Activated naive CD8-positive, alpha-beta T cell treated with anti-CD3 and anti-CD28 coated beads for 36 hours (primary cell): ENCODE results near the gene MTR. TPM values are rescaled to one million over a fixed set of nuclear protein-coding genes. Genes with fewer than 3 reads are reported as not detected.
"Not testable (repeated sequence)": the region's sequence is repeated elsewhere in the genome, so short reads cannot be mapped to it uniquely, and the experiment has no call there.

Source experiments
- DNase-seq: peaks from one replicate; pipeline ENCODE4 v3.0.0; 2021
- H3K27ac Mint-ChIP-seq: one replicate; pipeline ENCODE4 v1.8.0; 2022; ENCODE audit warnings: mild to moderate bottlenecking, moderate library complexity, mixed read lengths
- H3K27me3 Mint-ChIP-seq: one replicate; pipeline ENCODE4 v1.8.0; 2022; ENCODE audit warnings: mild to moderate bottlenecking, mixed read lengths
- H3K36me3 Mint-ChIP-seq: one replicate; pipeline ENCODE4 v1.8.0; 2021; ENCODE audit warnings: mild to moderate bottlenecking, mixed read lengths
- H3K4me1 Mint-ChIP-seq: one replicate; pipeline ENCODE4 v1.8.0; 2021; ENCODE audit warnings: mixed read lengths
- H3K4me3 Mint-ChIP-seq: one replicate; pipeline ENCODE4 v1.8.0; 2022; ENCODE audit warnings: mild to moderate bottlenecking, moderate library complexity, mixed read lengths
- H3K9me3 Mint-ChIP-seq: one replicate; pipeline ENCODE4 v1.8.0; 2022; ENCODE audit warnings: mixed read lengths
- total RNA-seq, 2 experiments: library from RNA; stranded (reverse); gene quantifications; one replicate each; pipeline ENCODE4 v1.2.3, GENCODE V29; 2021

MTR gene
- total RNA-seq, 2 experiments from 2014 or later, result 60.2 to 62.8 TPM

GRCh38 chr1:236882678-236883077, 87.6 kb downstream of the MTR start:
- Mint-ChIP-seq H3K9me3 (no peaks in the 10 kb centered on the region), H3K27me3 (no peaks in the 10 kb centered on the region), H3K4me1 (no peaks in the 10 kb centered on the region), H3K27ac (no peak overlapping the region), H3K4me3 (no peak overlapping the region), H3K36me3 (peaks cover 13% of the 10 kb centered on the region)
- DNase-seq, result no peak

GRCh38 chr1:236886199-236886598, 91.1 kb downstream of the MTR start:
- Mint-ChIP-seq H3K27ac (no peak overlapping the region), H3K36me3 (peaks cover 33% of the 10 kb centered on the region), H3K9me3 (no peaks in the 10 kb centered on the region), H3K4me1 (no peaks in the 10 kb centered on the region), H3K27me3 (no peaks in the 10 kb centered on the region), H3K4me3 (no peak overlapping the region)
- no peak for DNase-seq

GRCh38 chr1:236887081-236887480, 92.0 kb downstream of the MTR start:
- no peaks in the 10 kb centered on the region for H3K27me3 Mint-ChIP-seq
- no peaks in the 10 kb centered on the region for H3K4me1 Mint-ChIP-seq
- no peak for DNase-seq
- H3K4me3 Mint-ChIP-seq, result no peak overlapping the region
- H3K27ac Mint-ChIP-seq, result no peak overlapping the region
- no peaks in the 10 kb centered on the region for H3K9me3 Mint-ChIP-seq
- peaks cover 38% of the 10 kb centered on the region for H3K36me3 Mint-ChIP-seq

GRCh38 chr1:236888126-236888525, 93.0 kb downstream of the MTR start:
- Mint-ChIP-seq H3K36me3 (peaks cover 42% of the 10 kb centered on the region), H3K4me1 (no peaks in the 10 kb centered on the region), H3K4me3 (no peak overlapping the region), H3K27me3 (no peaks in the 10 kb centered on the region), H3K9me3 (no peaks in the 10 kb centered on the region), H3K27ac (no peak overlapping the region)
- no peak for DNase-seq

DNA sequence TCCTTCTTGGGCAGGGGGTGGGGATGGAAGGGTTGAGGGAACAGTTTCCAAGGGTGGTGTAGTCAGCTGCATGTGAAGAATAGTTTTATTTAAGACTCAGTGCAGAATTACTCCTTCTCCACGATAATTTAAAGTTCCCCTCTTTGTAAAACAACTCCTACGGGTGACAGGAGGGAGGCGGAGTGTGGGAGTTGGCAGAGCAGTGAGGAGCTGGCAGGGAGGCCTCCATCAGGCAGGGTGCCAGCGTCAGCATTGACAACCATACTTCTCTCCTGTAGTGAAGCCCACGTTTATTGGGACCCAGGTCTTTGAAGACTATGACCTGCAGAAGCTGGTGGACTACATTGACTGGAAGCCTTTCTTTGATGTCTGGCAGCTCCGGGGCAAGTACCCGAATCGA, 93.8 kb downstream of the MTR start:
- H3K27me3 Mint-ChIP-seq, result no peaks in the 10 kb centered on the region
- DNase-seq, result no peak
- H3K4me1 Mint-ChIP-seq, result no peaks in the 10 kb centered on the region
- H3K9me3 Mint-ChIP-seq, result no peaks in the 10 kb centered on the region
- peaks cover 45% of the 10 kb centered on the region for H3K36me3 Mint-ChIP-seq
- H3K27ac Mint-ChIP-seq, result no peak overlapping the region
- H3K4me3 Mint-ChIP-seq, result no peak overlapping the region

DNA sequence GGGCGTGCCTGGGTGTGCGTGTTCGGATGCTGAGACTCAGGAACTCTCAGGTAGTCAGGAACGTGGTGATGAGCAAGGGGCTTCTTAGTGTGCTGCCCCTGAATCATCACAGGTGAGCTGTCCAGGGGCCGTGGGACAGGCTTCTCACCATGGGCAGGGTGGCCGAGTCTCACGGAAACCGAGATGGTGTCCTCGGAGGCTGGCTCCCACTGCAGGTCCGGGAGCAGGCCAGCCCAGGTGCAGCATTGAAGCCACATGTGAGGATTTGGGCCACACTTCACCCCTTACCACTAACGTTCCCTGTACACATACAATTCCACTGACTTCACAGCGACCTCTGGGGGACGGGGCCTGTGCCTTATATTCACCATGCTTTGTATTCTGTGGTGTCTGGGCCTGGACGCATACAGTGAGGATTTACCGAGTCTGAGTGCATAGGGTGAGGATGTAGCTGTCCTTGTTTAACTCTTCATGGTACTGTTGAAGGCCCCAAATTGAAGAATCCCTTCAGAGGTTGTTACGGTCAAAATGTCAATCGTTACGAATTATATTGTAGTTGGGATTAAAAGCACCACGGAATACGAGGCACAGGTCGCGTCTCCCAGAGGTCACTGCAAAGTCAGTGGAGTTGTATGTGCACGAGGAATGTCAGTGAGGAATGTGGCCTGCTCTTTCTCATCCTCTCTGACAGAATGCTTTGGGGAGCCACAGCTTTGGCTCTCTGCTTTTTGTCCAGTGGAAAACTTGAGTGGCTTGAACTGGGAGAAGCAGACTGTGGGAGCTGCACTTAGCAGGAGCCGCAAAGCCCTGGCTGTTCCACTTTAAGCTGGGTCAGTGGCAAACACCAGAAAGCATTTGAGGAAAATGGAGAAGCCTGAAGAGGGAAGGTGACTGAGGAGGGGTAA, 95.3 kb downstream of the MTR start:
- Mint-ChIP-seq H3K9me3 (no peaks in the 10 kb centered on the region), H3K36me3 (peaks cover 48% of the 10 kb centered on the region), H3K27ac (no peak overlapping the region), H3K27me3 (no peaks in the 10 kb centered on the region), H3K4me1 (no peaks in the 10 kb centered on the region), H3K4me3 (no peak overlapping the region)
- DNase-seq, result no peak

GRCh38 chr1:236893626-236894545, 98.8 kb downstream of the MTR start:
- no peak for DNase-seq
- no peaks in the 10 kb centered on the region for H3K27me3 Mint-ChIP-seq
- H3K36me3 Mint-ChIP-seq, result peaks cover 59% of the 10 kb centered on the region
- no peak overlapping the region for H3K27ac Mint-ChIP-seq
- H3K9me3 Mint-ChIP-seq, result no peaks in the 10 kb centered on the region
- no peaks in the 10 kb centered on the region for H3K4me1 Mint-ChIP-seq
- H3K4me3 Mint-ChIP-seq, result no peak overlapping the region

- H3K27ac Mint-ChIP-seq, result no peak overlapping the region
- peaks cover 58% of the 10 kb centered on the region for H3K36me3 Mint-ChIP-seq
- H3K4me3 Mint-ChIP-seq, result no peak overlapping the region
- DNase-seq, result no peak
- peaks cover 3% of the 10 kb centered on the region for H3K9me3 Mint-ChIP-seq
- no peaks in the 10 kb centered on the region for H3K27me3 Mint-ChIP-seq
- H3K4me1 Mint-ChIP-seq, result no peaks in the 10 kb centered on the region
Measured at GRCh38 chr1:236895665-236896387, 100.7 kb downstream of the MTR start.

DNA sequence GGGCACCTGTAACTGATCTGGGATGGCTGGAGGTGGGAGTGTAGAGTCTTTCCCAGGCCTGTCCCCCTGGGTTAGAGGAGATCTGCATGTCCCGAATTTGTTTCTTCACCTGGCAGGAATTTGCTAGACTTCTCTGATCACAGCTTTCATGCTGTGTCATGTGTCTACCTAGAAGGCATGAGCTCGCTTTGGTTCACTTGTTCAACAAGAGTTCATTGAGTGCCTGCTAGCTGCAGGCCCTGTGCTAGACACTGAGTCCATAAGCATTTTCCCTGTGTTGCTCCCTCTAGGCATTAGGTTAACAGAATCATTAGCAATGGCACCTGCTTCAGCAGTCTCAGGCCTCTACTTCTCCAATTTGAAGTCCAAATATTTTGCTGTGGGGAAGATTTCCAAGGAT, 101.6 kb downstream of the MTR start:
- no peak overlapping the region for H3K4me3 Mint-ChIP-seq
- H3K36me3 Mint-ChIP-seq, result peaks cover 60% of the 10 kb centered on the region
- H3K9me3 Mint-ChIP-seq, result peaks cover 6% of the 10 kb centered on the region
- no peaks in the 10 kb centered on the region for H3K4me1 Mint-ChIP-seq
- no peak overlapping the region for H3K27ac Mint-ChIP-seq
- no peaks in the 10 kb centered on the region for H3K27me3 Mint-ChIP-seq
- no peak for DNase-seq

DNA sequence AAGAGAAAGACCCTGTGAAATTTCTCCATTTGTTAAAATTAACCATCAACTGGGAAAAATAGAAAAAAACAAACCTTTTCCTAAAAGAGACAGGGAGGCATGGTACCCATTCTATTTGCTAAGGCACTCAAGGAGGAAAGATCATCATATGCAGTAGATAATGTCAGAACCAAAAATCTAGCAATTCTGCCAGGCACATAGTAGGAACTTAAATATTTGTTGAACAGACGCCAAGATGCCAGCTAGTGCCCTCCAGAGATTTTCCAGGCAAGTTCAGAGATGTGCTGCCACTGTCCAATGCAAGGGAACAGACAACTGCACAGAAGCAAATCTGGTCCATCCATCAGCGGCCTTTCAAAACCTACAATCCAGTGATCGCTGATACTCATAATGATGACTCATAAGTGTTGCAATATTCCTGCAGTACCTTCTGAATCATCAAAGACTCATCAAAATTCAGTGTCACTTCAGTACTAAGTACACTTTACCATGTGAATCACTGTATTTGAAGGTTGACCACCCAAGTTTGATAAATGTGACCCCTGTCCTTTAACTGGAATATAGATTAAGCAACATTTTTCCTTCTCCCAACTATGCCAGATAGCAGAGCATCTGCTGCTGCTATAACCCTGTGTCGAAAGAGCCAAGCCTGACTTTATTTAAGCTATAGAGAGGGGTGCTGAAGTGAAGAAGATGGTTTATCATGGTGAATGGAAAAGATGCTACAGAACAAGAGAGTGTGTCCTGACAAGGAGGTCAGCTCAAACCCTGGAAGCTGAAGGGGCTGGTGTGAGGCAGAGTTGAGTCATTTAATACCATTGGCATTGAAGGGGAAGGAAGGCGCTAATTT, 110.0 kb downstream of the MTR start:
- H3K9me3 Mint-ChIP-seq, result peaks cover 15% of the 10 kb centered on the region
- no peak overlapping the region for H3K4me3 Mint-ChIP-seq
- H3K27me3 Mint-ChIP-seq, result no peaks in the 10 kb centered on the region
- no peak for DNase-seq
- H3K27ac Mint-ChIP-seq, result no peak overlapping the region
- H3K36me3 Mint-ChIP-seq, result peaks cover 24% of the 10 kb centered on the region
- peaks cover 9% of the 10 kb centered on the region for H3K4me1 Mint-ChIP-seq

DNA sequence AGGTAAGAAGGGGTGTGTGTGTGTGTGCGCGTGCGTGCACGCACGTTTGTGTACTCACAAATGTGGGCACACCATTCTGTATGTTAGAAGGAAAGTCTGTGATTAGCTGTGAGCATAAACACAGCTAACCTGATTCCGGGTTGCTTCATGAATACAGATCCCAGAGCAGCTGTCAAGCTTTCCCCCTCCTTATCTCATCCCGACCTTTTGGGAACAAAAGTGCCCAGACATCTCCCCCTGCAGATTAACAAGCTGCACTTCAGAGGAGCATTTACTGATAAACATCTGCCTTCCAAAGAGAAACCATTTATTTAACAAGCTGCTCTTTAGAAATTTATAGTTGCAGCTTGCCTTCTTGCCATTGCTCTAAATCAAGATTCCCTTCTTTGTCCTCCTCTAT, 112.1 kb downstream of the MTR start:
- peaks cover 9% of the 10 kb centered on the region for H3K9me3 Mint-ChIP-seq
- peaks cover 9% of the 10 kb centered on the region for H3K36me3 Mint-ChIP-seq
- H3K27me3 Mint-ChIP-seq, result no peaks in the 10 kb centered on the region
- no peak for DNase-seq
- no peak overlapping the region for H3K27ac Mint-ChIP-seq
- H3K4me1 Mint-ChIP-seq, result peaks cover 9% of the 10 kb centered on the region
- no peak overlapping the region for H3K4me3 Mint-ChIP-seq

DNA sequence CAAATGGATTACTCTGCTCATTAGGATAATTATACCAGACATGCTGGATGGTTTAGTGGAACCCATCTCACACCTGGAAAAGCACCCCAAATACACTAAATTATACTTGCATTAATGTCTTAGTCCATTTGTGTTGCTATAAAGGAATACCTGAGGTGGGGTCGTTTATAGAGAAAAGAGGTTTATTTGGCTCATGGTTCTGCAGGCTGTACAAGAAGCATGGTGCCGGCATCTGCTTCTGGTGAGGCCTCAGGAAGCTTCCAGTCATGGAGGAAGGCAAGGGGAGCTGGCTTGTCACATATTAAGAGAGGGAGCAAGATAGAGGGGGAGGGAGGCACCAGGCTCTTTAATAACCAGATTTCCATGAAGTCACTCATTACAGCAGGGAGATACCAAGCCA, 113.6 kb downstream of the MTR start:
- no peaks in the 10 kb centered on the region for H3K27me3 Mint-ChIP-seq
- no peak overlapping the region for H3K27ac Mint-ChIP-seq
- peaks cover 10% of the 10 kb centered on the region for H3K4me1 Mint-ChIP-seq
- no peak overlapping the region for H3K4me3 Mint-ChIP-seq
- DNase-seq, result no peak
- peaks cover 9% of the 10 kb centered on the region for H3K9me3 Mint-ChIP-seq
- peaks cover 7% of the 10 kb centered on the region for H3K36me3 Mint-ChIP-seq

DNA sequence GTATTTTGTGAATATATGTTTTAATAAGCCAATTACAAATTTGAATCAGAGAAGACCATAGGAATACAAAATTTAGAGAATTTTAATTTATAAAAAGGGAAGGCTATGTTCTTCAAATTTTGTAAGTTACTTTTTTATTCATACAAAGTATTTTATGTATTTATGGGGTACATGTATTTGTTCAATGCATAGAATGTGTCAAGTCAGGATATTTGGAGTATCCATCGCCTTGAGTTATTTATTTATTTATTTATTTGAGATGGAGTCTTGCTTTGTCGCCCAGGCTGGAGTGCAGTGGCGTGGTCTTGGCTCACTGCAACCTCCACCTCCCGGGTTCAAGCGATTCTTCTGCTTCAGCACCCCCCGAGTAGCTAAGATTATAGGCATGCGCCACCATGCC, 116.0 kb downstream of the MTR start:
- H3K27ac Mint-ChIP-seq, H3K4me3 Mint-ChIP-seq, DNase-seq, H3K27me3 Mint-ChIP-seq, H3K9me3 Mint-ChIP-seq, H3K4me1 Mint-ChIP-seq, H3K36me3 Mint-ChIP-seq: not testable (repeated sequence)

DNA sequence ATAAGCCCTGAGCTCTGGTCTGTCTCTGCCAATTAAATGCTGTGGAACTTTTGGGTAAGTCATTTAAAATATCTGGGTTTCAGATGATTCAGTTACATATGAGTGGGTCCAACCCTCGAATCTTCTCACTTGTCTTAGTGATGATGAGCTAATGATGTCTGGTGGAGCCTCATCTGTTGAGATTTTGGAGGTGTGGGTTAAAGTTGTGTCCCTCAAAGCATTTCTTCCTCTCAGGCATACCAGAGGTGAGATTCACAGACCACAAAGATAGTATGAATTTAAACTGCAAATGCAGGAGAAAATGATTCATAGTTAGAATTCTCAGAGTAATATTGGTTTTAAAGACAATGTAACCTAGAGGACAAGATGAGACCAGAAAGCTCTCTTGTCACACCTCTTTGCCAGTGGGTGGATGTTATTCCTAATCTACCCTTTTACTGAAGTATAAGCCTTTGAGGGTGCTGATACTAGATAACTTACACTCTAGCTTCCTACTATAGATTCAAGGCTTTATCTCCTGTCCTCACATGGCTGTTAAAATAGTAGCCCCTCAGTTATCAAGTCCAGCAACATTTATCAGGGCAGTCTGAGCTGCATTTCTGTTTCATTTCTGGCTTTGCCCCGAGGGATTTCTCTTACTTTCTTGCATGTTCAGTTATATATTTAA, 118.4 kb downstream of the MTR start:
- no peak for DNase-seq
- Mint-ChIP-seq H3K27ac (peak overlapping the region; percentile 48), H3K27me3 (no peaks in the 10 kb centered on the region), H3K4me3 (no peak overlapping the region), H3K9me3 (peaks cover 13% of the 10 kb centered on the region), H3K4me1 (peaks cover 6% of the 10 kb centered on the region), H3K36me3 (peaks cover 24% of the 10 kb centered on the region)
